ENCODE data around the gene PBX4. TPM values are rescaled to one million over a fixed set of nuclear protein-coding genes. Genes with fewer than 3 reads are reported as not detected.

Gene PBX4
- total RNA-seq, 1 donor from 2014 or later = 0.53 TPM

GRCh38 chr19:19543101-19543500 lies 75.4 kb downstream of the PBX4 start:
- peaks cover 12% of the 10 kb centered on the region for H3K27me3 ChIP-seq (ENCODE audit: control insufficient read depth, insufficient read depth, low read length)
- TF ChIP-seq, protein P1, sequence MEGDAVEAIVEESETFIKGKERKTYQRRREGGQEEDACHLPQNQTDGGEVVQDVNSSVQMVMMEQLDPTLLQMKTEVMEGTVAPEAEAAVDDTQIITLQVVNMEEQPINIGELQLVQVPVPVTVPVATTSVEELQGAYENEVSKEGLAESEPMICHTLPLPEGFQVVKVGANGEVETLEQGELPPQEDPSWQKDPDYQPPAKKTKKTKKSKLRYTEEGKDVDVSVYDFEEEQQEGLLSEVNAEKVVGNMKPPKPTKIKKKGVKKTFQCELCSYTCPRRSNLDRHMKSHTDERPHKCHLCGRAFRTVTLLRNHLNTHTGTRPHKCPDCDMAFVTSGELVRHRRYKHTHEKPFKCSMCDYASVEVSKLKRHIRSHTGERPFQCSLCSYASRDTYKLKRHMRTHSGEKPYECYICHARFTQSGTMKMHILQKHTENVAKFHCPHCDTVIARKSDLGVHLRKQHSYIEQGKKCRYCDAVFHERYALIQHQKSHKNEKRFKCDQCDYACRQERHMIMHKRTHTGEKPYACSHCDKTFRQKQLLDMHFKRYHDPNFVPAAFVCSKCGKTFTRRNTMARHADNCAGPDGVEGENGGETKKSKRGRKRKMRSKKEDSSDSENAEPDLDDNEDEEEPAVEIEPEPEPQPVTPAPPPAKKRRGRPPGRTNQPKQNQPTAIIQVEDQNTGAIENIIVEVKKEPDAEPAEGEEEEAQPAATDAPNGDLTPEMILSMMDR (IDR thresholded peaks at IDR 0.05; ENCODE audit: insufficient read depth, low read length, severe bottlenecking) = no peak
- DNase-seq (ENCODE audit: low read depth) (no peak), FAIRE-seq (no peak)
- H3K4me3 ChIP-seq (ENCODE audit: low read depth, low read length) = no peak overlapping the region
- no peaks in the 10 kb centered on the region for H3K36me3 ChIP-seq (ENCODE audit: control insufficient read depth, insufficient read depth, low read length)

- DNase-seq (ENCODE audit: low read depth) = no peak
- TF ChIP-seq, protein P1 (IDR thresholded peaks at IDR 0.05; ENCODE audit: insufficient read depth, low read length, severe bottlenecking) = no peak
- Histone ChIP-seq H3K4me3 (ENCODE audit: low read depth, low read length) (no peak overlapping the region), H3K36me3 (ENCODE audit: control insufficient read depth, insufficient read depth, low read length) (no peaks in the 10 kb centered on the region), H3K27me3 (ENCODE audit: control insufficient read depth, insufficient read depth, low read length) (peaks cover 15% of the 10 kb centered on the region)
- FAIRE-seq = no peak
Observed at GRCh38 chr19:19542507-19542906, 76.0 kb downstream of the PBX4 start.

DNA sequence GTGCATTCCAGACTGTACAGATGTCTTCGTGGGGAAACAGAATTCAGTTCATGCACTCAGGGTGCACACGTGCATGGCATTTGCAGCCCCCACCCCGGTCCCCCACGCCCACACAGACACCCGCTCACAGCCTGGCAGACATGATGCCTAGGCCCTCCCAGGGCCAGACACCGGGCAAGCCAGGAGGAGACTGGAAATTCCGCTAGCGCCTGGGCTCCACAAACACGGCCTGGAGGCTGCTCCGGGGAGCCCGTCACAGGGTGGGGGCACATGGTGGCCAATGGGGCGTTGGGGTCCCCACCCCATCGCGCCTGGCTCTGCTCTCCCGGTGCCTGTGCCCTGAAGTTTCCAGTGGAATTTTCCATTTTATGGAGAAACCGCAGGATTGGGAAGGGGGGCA lies 76.9 kb downstream of the PBX4 start:
- FAIRE-seq = no peak

GRCh38 chr19:19540715-19541515 lies 77.6 kb downstream of the PBX4 start:
- FAIRE-seq = no peak
- Histone ChIP-seq H3K36me3 (ENCODE audit: control insufficient read depth, insufficient read depth, low read length) (no peaks in the 10 kb centered on the region), H3K4me3 (ENCODE audit: low read depth, low read length) (peak overlapping the region; percentile 16), H3K27me3 (ENCODE audit: control insufficient read depth, insufficient read depth, low read length) (peaks cover 15% of the 10 kb centered on the region)
- TF ChIP-seq, protein P1 (IDR thresholded peaks at IDR 0.05; ENCODE audit: insufficient read depth, low read length, severe bottlenecking) = no peak
- peak; percentile 62 for DNase-seq (ENCODE audit: low read depth)

More for the DNA sequence above, 76.9 kb downstream of the PBX4 start:
- Histone ChIP-seq H3K27me3 (ENCODE audit: control insufficient read depth, insufficient read depth, low read length) (peaks cover 15% of the 10 kb centered on the region), H3K36me3 (ENCODE audit: control insufficient read depth, insufficient read depth, low read length) (no peaks in the 10 kb centered on the region), H3K4me3 (ENCODE audit: low read depth, low read length) (no peak overlapping the region)
- no peak for DNase-seq (ENCODE audit: low read depth)
- TF ChIP-seq, protein P1 (IDR thresholded peaks at IDR 0.05; ENCODE audit: insufficient read depth, low read length, severe bottlenecking) = no peak

GRCh38 chr19:19540064-19540714 lies 78.3 kb downstream of the PBX4 start:
- DNase-seq (ENCODE audit: low read depth) = peak; percentile 47
- FAIRE-seq = no peak
- Histone ChIP-seq H3K36me3 (ENCODE audit: control insufficient read depth, insufficient read depth, low read length) (no peaks in the 10 kb centered on the region), H3K27me3 (ENCODE audit: control insufficient read depth, insufficient read depth, low read length) (peaks cover 15% of the 10 kb centered on the region), H3K4me3 (ENCODE audit: low read depth, low read length) (peak overlapping the region; percentile 16)
- TF ChIP-seq, protein P1 (IDR thresholded peaks at IDR 0.05; ENCODE audit: insufficient read depth, low read length, severe bottlenecking) = no peak
